ENCODE results near the gene NET1.
"Not testable (repeated sequence)": the region's sequence is repeated elsewhere in the genome, so short reads cannot be mapped to it uniquely, and the experiment has no call there.

Gene NET1

DNA sequence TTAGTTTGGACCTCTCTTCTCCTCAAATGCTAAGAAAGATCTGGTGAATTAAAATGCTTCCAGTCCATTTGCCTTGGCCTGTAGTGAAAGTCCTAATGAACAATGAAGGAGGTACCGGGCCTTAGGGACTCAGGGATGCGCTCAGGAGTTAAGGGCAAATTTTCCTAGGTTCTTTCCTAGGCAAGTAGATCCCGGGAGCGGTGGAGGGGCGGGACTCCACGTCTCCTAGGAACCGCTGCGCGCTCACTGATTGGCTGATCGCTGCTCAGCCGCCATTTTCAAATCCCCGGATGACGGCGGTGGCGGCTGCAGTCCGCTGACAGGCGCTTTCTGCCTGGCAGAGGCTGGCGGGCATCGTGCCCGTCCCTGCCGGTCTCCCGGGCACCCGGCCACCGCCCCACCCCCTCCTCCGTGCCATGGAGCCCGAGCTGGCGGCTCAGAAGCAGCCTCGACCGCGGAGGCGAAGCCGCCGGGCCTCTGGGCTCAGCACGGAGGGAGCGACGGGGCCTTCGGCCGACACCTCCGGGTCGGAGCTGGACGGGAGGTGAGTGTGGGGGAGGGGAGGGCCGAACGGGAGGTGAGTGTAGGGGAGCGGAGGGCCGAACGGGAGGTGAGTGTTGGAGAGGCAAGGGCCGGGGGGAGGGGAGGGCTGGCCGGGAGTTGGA lies at the start of gene NET1:
TSS of gene NET1 (plus strand) at position 281 of the 665 bp plus-strand sequence. CDS start at position 417, 136 bp downstream.
- peak within 1 kb of the TSS; percentile 84 for H3K4me3 ChIP-seq (ENCODE audit: low read length)
- H3K9me3 ChIP-seq (ENCODE audit: control insufficient read depth, low read depth, low read length), result no peaks in the 10 kb centered on the region
- peak within 1 kb of the TSS; percentile 71 for H3K27ac ChIP-seq (ENCODE audit: low read length)
- H3K36me3 ChIP-seq (ENCODE audit: control insufficient read depth, low read depth, low read length), result no peaks in the 10 kb centered on the region
- peak within 1 kb of the TSS; percentile 66 for H3K9ac ChIP-seq (ENCODE audit: low read length)
- no peaks in the 10 kb centered on the region for H3K27me3 ChIP-seq (ENCODE audit: control insufficient read depth, insufficient read depth, low read length)
- H3K4me1 ChIP-seq (ENCODE audit: control insufficient read depth, low read depth, low read length), result peaks cover 29% of the 10 kb centered on the region

- H3K4me3 ChIP-seq (ENCODE audit: low read length), result no peak overlapping the region
- H3K9me3 ChIP-seq (ENCODE audit: control insufficient read depth, low read depth, low read length), result no peaks in the 10 kb centered on the region
- no peaks in the 10 kb centered on the region for H3K27me3 ChIP-seq (ENCODE audit: control insufficient read depth, insufficient read depth, low read length)
- H3K4me1 ChIP-seq (ENCODE audit: control insufficient read depth, low read depth, low read length), result no peaks in the 10 kb centered on the region
- no peak overlapping the region for H3K27ac ChIP-seq (ENCODE audit: low read length)
- no peak overlapping the region for H3K9ac ChIP-seq (ENCODE audit: low read length)
- no peaks in the 10 kb centered on the region for H3K36me3 ChIP-seq (ENCODE audit: control insufficient read depth, low read depth, low read length)
Observed at GRCh38 chr10:5362873-5363272, 49.5 kb upstream of the NET1 start.

DNA sequence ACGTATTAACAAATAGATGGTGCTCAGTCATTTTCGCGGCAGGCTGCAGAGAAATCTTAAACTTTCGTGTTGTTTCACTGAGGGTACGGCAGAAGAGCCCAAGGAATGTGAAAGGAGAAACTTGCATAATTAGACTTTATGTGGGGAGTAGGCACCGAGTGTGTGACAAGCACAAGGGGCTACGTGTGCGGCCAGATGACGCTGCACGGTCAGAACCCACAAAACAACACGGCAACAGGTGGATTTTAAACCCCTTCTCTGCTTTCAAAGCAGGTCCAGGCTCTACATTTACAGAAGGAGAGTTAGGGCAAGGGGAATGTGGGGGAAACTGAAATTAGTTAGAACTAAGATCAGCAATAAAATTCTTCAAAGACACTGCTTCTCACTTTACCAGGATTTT lies 48.0 kb upstream of the NET1 start:
- no peaks in the 10 kb centered on the region for H3K9me3 ChIP-seq (ENCODE audit: control insufficient read depth, low read depth, low read length)
- no peaks in the 10 kb centered on the region for H3K27me3 ChIP-seq (ENCODE audit: control insufficient read depth, insufficient read depth, low read length)
- H3K9ac ChIP-seq (ENCODE audit: low read length), result no peak overlapping the region
- no peak overlapping the region for H3K4me3 ChIP-seq (ENCODE audit: low read length)
- no peaks in the 10 kb centered on the region for H3K36me3 ChIP-seq (ENCODE audit: control insufficient read depth, low read depth, low read length)
- no peaks in the 10 kb centered on the region for H3K4me1 ChIP-seq (ENCODE audit: control insufficient read depth, low read depth, low read length)
- no peak overlapping the region for H3K27ac ChIP-seq (ENCODE audit: low read length)

DNA sequence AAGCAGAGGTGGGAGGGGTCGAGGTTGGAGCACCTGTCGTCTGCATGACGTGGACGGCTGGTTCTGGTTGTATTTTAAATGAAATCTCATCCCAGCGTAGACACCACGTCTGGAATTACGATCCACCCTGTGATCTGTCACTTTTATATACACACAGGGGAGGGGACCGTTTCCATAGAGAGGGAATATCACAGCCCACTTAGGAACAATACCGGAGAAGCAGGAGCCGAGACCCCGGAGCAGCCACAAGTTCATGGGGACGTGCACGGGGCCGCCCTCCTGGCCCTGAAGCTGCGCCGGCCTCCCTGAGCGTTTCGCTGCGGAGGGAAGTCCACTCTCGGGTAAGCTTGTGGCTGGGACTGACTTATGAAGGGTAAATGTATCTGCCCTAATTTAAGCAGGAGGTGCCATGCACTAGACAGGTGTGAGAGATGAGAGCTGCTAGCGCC lies 47.4 kb upstream of the NET1 start, which contains the start of gene UCN3:
TSS of gene UCN3 (plus strand) at position 77 of the 449 bp plus-strand sequence. CDS start 8,755 bp downstream, outside the sequence.
- Histone ChIP-seq H3K4me1 (ENCODE audit: control insufficient read depth, low read depth, low read length) (no peaks in the 10 kb centered on the region), H3K9me3 (ENCODE audit: control insufficient read depth, low read depth, low read length) (no peaks in the 10 kb centered on the region), H3K36me3 (ENCODE audit: control insufficient read depth, low read depth, low read length) (no peaks in the 10 kb centered on the region), H3K27me3 (ENCODE audit: control insufficient read depth, insufficient read depth, low read length) (no peaks in the 10 kb centered on the region), H3K9ac (ENCODE audit: low read length) (no peak within 1 kb of the TSS), H3K27ac (ENCODE audit: low read length) (no peak within 1 kb of the TSS), H3K4me3 (ENCODE audit: low read length) (no peak within 1 kb of the TSS)

DNA sequence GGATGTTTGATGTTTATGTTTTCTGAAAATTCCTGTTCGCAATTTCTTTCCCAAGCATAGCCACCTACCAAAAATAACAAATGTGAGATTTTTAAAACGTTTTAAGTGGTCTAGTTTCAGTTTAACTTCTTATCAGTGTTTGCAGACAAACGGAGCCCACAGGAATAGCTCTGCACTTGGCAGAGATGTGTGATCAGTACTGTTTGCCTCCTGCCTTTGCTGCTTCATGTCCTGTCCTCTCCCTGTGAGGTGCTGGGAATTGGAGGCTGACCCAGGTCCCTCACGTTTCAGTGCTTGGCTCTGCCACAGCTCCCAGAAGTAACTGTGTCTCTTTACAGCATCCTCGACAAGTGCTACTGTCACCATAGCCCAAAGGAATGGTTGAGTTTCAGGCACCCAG lies 46.4 kb upstream of the NET1 start:
- Histone ChIP-seq H3K9ac (ENCODE audit: low read length) (no peak overlapping the region), H3K27ac (ENCODE audit: low read length) (no peak overlapping the region), H3K4me3 (ENCODE audit: low read length) (no peak overlapping the region), H3K4me1 (ENCODE audit: control insufficient read depth, low read depth, low read length) (no peaks in the 10 kb centered on the region), H3K27me3 (ENCODE audit: control insufficient read depth, insufficient read depth, low read length) (no peaks in the 10 kb centered on the region), H3K36me3 (ENCODE audit: control insufficient read depth, low read depth, low read length) (no peaks in the 10 kb centered on the region), H3K9me3 (ENCODE audit: control insufficient read depth, low read depth, low read length) (peaks cover 7% of the 10 kb centered on the region)

- Histone ChIP-seq H3K27ac (ENCODE audit: low read length) (no peak overlapping the region), H3K36me3 (ENCODE audit: control insufficient read depth, low read depth, low read length) (no peaks in the 10 kb centered on the region), H3K4me3 (ENCODE audit: low read length) (no peak overlapping the region), H3K4me1 (ENCODE audit: control insufficient read depth, low read depth, low read length) (no peaks in the 10 kb centered on the region), H3K27me3 (ENCODE audit: control insufficient read depth, insufficient read depth, low read length) (no peaks in the 10 kb centered on the region), H3K9ac (ENCODE audit: low read length) (no peak overlapping the region), H3K9me3 (ENCODE audit: control insufficient read depth, low read depth, low read length) (peaks cover 10% of the 10 kb centered on the region)
Observed at GRCh38 chr10:5369362-5370158, 42.8 kb upstream of the NET1 start.

GRCh38 chr10:5370493-5371352 lies 41.6 kb upstream of the NET1 start:
- H3K27me3 ChIP-seq (ENCODE audit: control insufficient read depth, insufficient read depth, low read length), result no peaks in the 10 kb centered on the region
- H3K36me3 ChIP-seq (ENCODE audit: control insufficient read depth, low read depth, low read length), result no peaks in the 10 kb centered on the region
- H3K9ac ChIP-seq (ENCODE audit: low read length), result no peak overlapping the region
- H3K27ac ChIP-seq (ENCODE audit: low read length), result no peak overlapping the region
- H3K4me1 ChIP-seq (ENCODE audit: control insufficient read depth, low read depth, low read length), result no peaks in the 10 kb centered on the region
- peaks cover 10% of the 10 kb centered on the region for H3K9me3 ChIP-seq (ENCODE audit: control insufficient read depth, low read depth, low read length)
- no peak overlapping the region for H3K4me3 ChIP-seq (ENCODE audit: low read length)

GRCh38 chr10:5373307-5373706 lies 39.0 kb upstream of the NET1 start:
- Histone ChIP-seq H3K9ac (ENCODE audit: low read length) (no peak overlapping the region), H3K27ac (ENCODE audit: low read length) (no peak overlapping the region), H3K4me3 (ENCODE audit: low read length) (no peak overlapping the region), H3K4me1 (ENCODE audit: control insufficient read depth, low read depth, low read length) (no peaks in the 10 kb centered on the region), H3K27me3 (ENCODE audit: control insufficient read depth, insufficient read depth, low read length) (no peaks in the 10 kb centered on the region), H3K9me3 (ENCODE audit: control insufficient read depth, low read depth, low read length) (peaks cover 10% of the 10 kb centered on the region), H3K36me3 (ENCODE audit: control insufficient read depth, low read depth, low read length) (no peaks in the 10 kb centered on the region)

DNA sequence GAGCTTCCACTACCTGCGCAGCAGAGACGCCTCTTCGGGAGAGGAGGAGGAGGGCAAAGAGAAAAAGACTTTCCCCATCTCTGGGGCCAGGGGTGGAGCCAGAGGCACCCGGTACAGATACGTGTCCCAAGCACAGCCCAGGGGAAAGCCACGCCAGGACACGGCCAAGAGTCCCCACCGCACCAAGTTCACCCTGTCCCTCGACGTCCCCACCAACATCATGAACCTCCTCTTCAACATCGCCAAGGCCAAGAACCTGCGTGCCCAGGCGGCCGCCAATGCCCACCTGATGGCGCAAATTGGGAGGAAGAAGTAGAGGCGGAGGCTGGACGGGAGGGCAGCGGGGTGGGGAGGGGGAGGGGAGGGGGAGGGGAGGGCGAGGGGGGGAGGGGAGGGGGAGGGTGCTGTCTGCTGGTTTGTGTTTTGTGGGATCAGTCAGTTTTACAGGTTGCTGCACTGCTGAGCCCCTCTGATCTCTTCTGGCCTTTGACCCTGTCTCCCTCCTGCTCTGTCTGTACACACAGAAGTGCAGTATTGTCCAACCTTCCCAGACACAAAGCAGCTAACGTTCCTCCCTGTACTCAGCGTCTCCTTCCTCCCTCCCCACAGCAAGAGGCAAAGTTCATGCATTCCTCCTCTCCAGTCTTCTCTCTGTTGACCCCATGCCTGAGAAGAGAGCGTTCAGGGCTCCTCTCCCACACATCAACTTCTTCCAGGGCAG lies 38.3 kb upstream of the NET1 start:
- H3K27ac ChIP-seq (ENCODE audit: low read length), result no peak overlapping the region
- H3K36me3 ChIP-seq (ENCODE audit: control insufficient read depth, low read depth, low read length), result no peaks in the 10 kb centered on the region
- H3K9ac ChIP-seq (ENCODE audit: low read length), result no peak overlapping the region
- peaks cover 10% of the 10 kb centered on the region for H3K9me3 ChIP-seq (ENCODE audit: control insufficient read depth, low read depth, low read length)
- H3K4me1 ChIP-seq (ENCODE audit: control insufficient read depth, low read depth, low read length), result no peaks in the 10 kb centered on the region
- H3K4me3 ChIP-seq (ENCODE audit: low read length), result no peak overlapping the region
- H3K27me3 ChIP-seq (ENCODE audit: control insufficient read depth, insufficient read depth, low read length), result no peaks in the 10 kb centered on the region

- no peaks in the 10 kb centered on the region for H3K9me3 ChIP-seq (ENCODE audit: control insufficient read depth, low read depth, low read length)
- no peak overlapping the region for H3K27ac ChIP-seq (ENCODE audit: low read length)
- H3K4me3 ChIP-seq (ENCODE audit: low read length), result no peak overlapping the region
- H3K36me3 ChIP-seq (ENCODE audit: control insufficient read depth, low read depth, low read length), result no peaks in the 10 kb centered on the region
- no peaks in the 10 kb centered on the region for H3K27me3 ChIP-seq (ENCODE audit: control insufficient read depth, insufficient read depth, low read length)
- no peak overlapping the region for H3K9ac ChIP-seq (ENCODE audit: low read length)
- no peaks in the 10 kb centered on the region for H3K4me1 ChIP-seq (ENCODE audit: control insufficient read depth, low read depth, low read length)
Observed at GRCh38 chr10:5376450-5376849, 35.9 kb upstream of the NET1 start.

DNA sequence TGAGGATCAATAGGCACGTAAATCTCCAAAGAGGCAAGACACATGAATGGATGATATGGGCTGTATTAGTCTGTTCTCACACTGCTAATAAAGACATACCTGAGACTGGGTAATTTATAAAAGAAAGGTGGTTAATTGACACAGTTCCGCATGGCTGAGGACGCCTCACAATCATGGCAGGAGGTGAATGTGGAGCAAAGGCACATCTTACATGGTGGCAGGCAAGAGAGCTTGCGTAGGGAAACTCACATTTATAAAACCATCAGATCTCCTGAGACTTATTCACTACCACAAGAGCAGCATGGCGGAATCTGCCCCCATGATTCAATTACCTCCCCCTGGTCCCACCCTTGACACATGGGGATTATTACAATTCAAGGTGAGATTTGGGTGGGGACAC lies 33.2 kb upstream of the NET1 start:
- H3K9ac ChIP-seq (ENCODE audit: low read length); H3K27ac ChIP-seq (ENCODE audit: low read length); H3K4me1 ChIP-seq (ENCODE audit: control insufficient read depth, low read depth, low read length); H3K9me3 ChIP-seq (ENCODE audit: control insufficient read depth, low read depth, low read length); H3K27me3 ChIP-seq (ENCODE audit: control insufficient read depth, insufficient read depth, low read length); H3K36me3 ChIP-seq (ENCODE audit: control insufficient read depth, low read depth, low read length); H3K4me3 ChIP-seq (ENCODE audit: low read length): not testable (repeated sequence)

All from iPS-18a (cell line).